ENCODE data around the gene FRMD4B. TPM values are rescaled to one million over a fixed set of nuclear protein-coding genes. Genes with fewer than 3 reads are reported as not detected.

Gene FRMD4B
- total and polyA plus RNA-seq, 2 experiments from 2014 or later = 6.4 to 12.8 TPM

DNA sequence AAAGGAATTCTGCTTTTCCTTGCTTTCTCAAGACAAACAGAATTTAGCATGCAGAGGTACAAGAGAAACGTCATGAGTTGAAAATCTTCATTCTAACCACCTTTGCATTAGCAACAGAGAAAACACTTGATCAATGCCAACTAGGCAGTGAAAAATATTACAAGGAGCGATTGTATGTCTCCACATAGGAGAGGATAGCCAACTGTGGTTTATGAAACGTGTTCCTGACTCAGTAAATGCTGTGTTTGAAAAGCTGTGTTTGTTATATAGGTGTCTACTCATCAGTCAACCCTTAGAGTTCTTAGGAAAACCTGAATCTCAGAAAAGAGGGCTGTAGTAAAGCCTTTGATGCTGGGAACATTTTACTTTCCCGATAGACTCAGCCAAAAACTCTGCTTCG is 102.4 kb downstream of the FRMD4B start (continued):
- TF ChIP-seq, protein P1, sequence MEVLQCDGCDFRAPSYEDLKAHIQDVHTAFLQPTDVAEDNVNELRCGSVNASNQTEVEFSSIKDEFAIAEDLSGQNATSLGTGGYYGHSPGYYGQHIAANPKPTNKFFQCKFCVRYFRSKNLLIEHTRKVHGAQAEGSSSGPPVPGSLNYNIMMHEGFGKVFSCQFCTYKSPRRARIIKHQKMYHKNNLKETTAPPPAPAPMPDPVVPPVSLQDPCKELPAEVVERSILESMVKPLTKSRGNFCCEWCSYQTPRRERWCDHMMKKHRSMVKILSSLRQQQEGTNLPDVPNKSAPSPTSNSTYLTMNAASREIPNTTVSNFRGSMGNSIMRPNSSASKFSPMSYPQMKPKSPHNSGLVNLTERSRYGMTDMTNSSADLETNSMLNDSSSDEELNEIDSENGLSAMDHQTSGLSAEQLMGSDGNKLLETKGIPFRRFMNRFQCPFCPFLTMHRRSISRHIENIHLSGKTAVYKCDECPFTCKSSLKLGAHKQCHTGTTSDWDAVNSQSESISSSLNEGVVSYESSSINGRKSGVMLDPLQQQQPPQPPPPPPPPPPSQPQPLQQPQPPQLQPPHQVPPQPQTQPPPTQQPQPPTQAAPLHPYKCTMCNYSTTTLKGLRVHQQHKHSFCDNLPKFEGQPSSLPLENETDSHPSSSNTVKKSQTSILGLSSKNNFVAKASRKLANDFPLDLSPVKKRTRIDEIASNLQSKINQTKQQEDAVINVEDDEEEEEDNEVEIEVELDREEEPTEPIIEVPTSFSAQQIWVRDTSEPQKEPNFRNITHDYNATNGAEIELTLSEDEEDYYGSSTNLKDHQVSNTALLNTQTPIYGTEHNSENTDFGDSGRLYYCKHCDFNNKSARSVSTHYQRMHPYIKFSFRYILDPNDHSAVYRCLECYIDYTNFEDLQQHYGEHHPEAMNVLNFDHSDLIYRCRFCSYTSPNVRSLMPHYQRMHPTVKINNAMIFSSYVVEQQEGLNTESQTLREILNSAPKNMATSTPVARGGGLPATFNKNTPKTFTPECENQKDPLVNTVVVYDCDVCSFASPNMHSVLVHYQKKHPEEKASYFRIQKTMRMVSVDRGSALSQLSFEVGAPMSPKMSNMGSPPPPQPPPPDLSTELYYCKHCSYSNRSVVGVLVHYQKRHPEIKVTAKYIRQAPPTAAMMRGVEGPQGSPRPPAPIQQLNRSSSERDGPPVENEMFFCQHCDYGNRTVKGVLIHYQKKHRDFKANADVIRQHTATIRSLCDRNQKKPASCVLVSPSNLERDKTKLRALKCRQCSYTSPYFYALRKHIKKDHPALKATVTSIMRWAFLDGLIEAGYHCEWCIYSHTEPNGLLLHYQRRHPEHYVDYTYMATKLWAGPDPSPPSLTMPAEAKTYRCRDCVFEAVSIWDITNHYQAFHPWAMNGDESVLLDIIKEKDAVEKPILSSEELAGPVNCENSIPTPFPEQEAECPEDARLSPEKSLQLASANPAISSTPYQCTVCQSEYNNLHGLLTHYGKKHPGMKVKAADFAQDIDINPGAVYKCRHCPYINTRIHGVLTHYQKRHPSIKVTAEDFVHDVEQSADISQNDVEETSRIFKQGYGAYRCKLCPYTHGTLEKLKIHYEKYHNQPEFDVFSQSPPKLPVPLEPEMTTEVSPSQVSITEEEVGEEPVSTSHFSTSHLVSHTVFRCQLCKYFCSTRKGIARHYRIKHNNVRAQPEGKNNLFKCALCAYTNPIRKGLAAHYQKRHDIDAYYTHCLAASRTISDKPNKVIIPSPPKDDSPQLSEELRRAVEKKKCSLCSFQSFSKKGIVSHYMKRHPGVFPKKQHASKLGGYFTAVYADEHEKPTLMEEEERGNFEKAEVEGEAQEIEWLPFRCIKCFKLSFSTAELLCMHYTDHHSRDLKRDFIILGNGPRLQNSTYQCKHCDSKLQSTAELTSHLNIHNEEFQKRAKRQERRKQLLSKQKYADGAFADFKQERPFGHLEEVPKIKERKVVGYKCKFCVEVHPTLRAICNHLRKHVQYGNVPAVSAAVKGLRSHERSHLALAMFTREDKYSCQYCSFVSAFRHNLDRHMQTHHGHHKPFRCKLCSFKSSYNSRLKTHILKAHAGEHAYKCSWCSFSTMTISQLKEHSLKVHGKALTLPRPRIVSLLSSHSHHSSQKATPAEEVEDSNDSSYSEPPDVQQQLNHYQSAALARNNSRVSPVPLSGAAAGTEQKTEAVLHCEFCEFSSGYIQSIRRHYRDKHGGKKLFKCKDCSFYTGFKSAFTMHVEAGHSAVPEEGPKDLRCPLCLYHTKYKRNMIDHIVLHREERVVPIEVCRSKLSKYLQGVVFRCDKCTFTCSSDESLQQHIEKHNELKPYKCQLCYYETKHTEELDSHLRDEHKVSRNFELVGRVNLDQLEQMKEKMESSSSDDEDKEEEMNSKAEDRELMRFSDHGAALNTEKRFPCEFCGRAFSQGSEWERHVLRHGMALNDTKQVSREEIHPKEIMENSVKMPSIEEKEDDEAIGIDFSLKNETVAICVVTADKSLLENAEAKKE (CRISPR knock-in tag; IDR thresholded peaks at IDR 0.05) = no peak
- TF ChIP-seq, protein P2, sequence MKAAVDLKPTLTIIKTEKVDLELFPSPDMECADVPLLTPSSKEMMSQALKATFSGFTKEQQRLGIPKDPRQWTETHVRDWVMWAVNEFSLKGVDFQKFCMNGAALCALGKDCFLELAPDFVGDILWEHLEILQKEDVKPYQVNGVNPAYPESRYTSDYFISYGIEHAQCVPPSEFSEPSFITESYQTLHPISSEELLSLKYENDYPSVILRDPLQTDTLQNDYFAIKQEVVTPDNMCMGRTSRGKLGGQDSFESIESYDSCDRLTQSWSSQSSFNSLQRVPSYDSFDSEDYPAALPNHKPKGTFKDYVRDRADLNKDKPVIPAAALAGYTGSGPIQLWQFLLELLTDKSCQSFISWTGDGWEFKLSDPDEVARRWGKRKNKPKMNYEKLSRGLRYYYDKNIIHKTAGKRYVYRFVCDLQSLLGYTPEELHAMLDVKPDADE (IDR thresholded peaks at IDR 0.05) = no peak
- TF ChIP-seq CREB1 (CRISPR knock-in tag; IDR thresholded peaks at IDR 0.05; ENCODE audit: low read depth) = no peak
- no peak for TF ChIP-seq EZH2phosphoT487 (IDR thresholded peaks at IDR 0.05; ENCODE audit: unreplicated experiment)
- no peak for TF ChIP-seq ZNF114 (CRISPR knock-in tag; IDR thresholded peaks at IDR 0.05)
- TF ChIP-seq ZNF331 (CRISPR knock-in tag; IDR thresholded peaks at IDR 0.05; ENCODE audit: low read depth) = no peak

DNA sequence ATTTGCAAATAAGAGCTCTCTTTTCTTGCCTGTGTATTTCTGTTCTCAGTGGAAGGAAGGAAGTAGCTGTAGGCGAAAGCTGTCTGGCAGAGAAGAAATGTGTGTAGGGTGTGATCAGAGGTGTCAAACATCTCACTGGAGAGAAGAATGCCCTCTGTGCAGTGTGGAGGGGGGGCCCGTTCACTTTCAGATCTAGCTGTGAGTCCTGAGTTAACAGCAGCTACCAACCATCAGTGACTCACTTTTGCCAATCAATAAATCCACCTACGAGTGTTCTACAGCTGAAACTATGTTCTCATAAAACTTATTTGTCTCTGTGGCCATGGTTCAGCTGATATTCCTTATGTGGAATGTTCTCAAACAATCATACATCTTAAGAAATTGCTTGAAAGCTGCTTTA is 103.7 kb downstream of the FRMD4B start:
- no peak overlapping the region for H3K27ac Mint-ChIP-seq
- no peak for ATAC-seq
- TF ChIP-seq EZH2phosphoT487 (IDR thresholded peaks at IDR 0.05; ENCODE audit: unreplicated experiment) (no peak), ZNF331 (CRISPR knock-in tag; IDR thresholded peaks at IDR 0.05; ENCODE audit: low read depth) (no peak), STAT1 (IDR thresholded peaks at IDR 0.05; ENCODE audit: unreplicated experiment) (no peak), CREB1 (CRISPR knock-in tag; IDR thresholded peaks at IDR 0.05; ENCODE audit: low read depth) (no peak), ZNF114 (CRISPR knock-in tag; IDR thresholded peaks at IDR 0.05) (no peak), POLR2AphosphoS5 (IDR thresholded peaks at IDR 0.05; ENCODE audit: low read depth) (no peak), JUNB (IDR thresholded peaks at IDR 0.05; ENCODE audit: unreplicated experiment) (no peak)
- TF ChIP-seq, protein P2 (IDR thresholded peaks at IDR 0.05) = no peak
- TF ChIP-seq, protein P3, sequence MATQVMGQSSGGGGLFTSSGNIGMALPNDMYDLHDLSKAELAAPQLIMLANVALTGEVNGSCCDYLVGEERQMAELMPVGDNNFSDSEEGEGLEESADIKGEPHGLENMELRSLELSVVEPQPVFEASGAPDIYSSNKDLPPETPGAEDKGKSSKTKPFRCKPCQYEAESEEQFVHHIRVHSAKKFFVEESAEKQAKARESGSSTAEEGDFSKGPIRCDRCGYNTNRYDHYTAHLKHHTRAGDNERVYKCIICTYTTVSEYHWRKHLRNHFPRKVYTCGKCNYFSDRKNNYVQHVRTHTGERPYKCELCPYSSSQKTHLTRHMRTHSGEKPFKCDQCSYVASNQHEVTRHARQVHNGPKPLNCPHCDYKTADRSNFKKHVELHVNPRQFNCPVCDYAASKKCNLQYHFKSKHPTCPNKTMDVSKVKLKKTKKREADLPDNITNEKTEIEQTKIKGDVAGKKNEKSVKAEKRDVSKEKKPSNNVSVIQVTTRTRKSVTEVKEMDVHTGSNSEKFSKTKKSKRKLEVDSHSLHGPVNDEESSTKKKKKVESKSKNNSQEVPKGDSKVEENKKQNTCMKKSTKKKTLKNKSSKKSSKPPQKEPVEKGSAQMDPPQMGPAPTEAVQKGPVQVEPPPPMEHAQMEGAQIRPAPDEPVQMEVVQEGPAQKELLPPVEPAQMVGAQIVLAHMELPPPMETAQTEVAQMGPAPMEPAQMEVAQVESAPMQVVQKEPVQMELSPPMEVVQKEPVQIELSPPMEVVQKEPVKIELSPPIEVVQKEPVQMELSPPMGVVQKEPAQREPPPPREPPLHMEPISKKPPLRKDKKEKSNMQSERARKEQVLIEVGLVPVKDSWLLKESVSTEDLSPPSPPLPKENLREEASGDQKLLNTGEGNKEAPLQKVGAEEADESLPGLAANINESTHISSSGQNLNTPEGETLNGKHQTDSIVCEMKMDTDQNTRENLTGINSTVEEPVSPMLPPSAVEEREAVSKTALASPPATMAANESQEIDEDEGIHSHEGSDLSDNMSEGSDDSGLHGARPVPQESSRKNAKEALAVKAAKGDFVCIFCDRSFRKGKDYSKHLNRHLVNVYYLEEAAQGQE (IDR thresholded peaks at IDR 0.05; ENCODE audit: unreplicated experiment) = no peak
- TF ChIP-seq, protein P4, sequence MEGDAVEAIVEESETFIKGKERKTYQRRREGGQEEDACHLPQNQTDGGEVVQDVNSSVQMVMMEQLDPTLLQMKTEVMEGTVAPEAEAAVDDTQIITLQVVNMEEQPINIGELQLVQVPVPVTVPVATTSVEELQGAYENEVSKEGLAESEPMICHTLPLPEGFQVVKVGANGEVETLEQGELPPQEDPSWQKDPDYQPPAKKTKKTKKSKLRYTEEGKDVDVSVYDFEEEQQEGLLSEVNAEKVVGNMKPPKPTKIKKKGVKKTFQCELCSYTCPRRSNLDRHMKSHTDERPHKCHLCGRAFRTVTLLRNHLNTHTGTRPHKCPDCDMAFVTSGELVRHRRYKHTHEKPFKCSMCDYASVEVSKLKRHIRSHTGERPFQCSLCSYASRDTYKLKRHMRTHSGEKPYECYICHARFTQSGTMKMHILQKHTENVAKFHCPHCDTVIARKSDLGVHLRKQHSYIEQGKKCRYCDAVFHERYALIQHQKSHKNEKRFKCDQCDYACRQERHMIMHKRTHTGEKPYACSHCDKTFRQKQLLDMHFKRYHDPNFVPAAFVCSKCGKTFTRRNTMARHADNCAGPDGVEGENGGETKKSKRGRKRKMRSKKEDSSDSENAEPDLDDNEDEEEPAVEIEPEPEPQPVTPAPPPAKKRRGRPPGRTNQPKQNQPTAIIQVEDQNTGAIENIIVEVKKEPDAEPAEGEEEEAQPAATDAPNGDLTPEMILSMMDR (conservative IDR thresholded peaks at IDR 0.05; ENCODE audit: low read depth in 2 of 2) = no peak

More for the DNA sequence above, 103.7 kb downstream of the FRMD4B start:
- Mint-ChIP-seq H3K4me3 (no peak overlapping the region), H3K27me3 (ENCODE audit: insufficient read depth, low read depth, poor library complexity) (peaks cover 1% of the 10 kb centered on the region), H3K4me1 (peaks cover 2% of the 10 kb centered on the region), H3K36me3 (ENCODE audit: low read depth) (no peaks in the 10 kb centered on the region; the same call in 1 of the 3 replicates), H3K9me3 (no peaks in the 10 kb centered on the region; the same call in 2 of the 3 replicates)
- no peaks in the 10 kb centered on the region for H3K36me3 ChIP-seq (ENCODE audit: insufficient read depth)
- no peak overlapping the region for H2AFZ ChIP-seq
- no peak overlapping the region for H3K4me2 ChIP-seq
- no peaks in the 10 kb centered on the region for H3K9me2 ChIP-seq (ENCODE audit: insufficient read depth)
- no peak overlapping the region for H3K27ac ChIP-seq (ENCODE audit: low read depth)
- DNase-seq (ENCODE audit: low spot score) = no peak
- no peak overlapping the region for H3K4me3 ChIP-seq
- no peaks in the 10 kb centered on the region for H3K79me2 ChIP-seq (replicated peaks; ENCODE audit: insufficient read depth)
- H3K27me3 ChIP-seq (ENCODE audit: insufficient read depth) = no peaks in the 10 kb centered on the region
- no peaks in the 10 kb centered on the region for H4K20me1 ChIP-seq (replicated peaks; ENCODE audit: insufficient read depth)
- H3K4me1 ChIP-seq (ENCODE audit: insufficient read depth) = peaks cover 3% of the 10 kb centered on the region; the same call in 1 of the 2 replicates
- no peaks in the 10 kb centered on the region for H3F3A ChIP-seq (replicated peaks; ENCODE audit: low read depth)
